ENCODE measurements around the gene NUP98.

The NUP98 gene

GRCh38 chr11:3840004-3840869 lies 42.9 kb upstream of the NUP98 start:
- H3K27ac ChIP-seq = peak overlapping the region; percentile 87
- TF ChIP-seq CTCF (conservative IDR thresholded peaks at IDR 0.05) = no peak

- no peak for TF ChIP-seq CTCF (conservative IDR thresholded peaks at IDR 0.05)
- H3K27ac ChIP-seq = no peak overlapping the region
Observed at GRCh38 chr11:3838504-3838903, 41.1 kb upstream of the NUP98 start.

GRCh38 chr11:3837793-3838192 lies 40.4 kb upstream of the NUP98 start:
- TF ChIP-seq CTCF (conservative IDR thresholded peaks at IDR 0.05) = no peak
- H3K27ac ChIP-seq = no peak overlapping the region

- no peak for TF ChIP-seq CTCF (conservative IDR thresholded peaks at IDR 0.05)
- H3K27ac ChIP-seq = no peak overlapping the region
Observed at GRCh38 chr11:3836903-3837302, 39.5 kb upstream of the NUP98 start.

- no peak overlapping the region for H3K27ac ChIP-seq
- TF ChIP-seq CTCF (conservative IDR thresholded peaks at IDR 0.05) = no peak
Observed at GRCh38 chr11:3835751-3836150, 38.4 kb upstream of the NUP98 start.

- TF ChIP-seq CTCF (conservative IDR thresholded peaks at IDR 0.05) = no peak
- no peak overlapping the region for H3K27ac ChIP-seq
Observed at GRCh38 chr11:3834664-3835461, 37.5 kb upstream of the NUP98 start.

- no peak for TF ChIP-seq CTCF (conservative IDR thresholded peaks at IDR 0.05)
- H3K27ac ChIP-seq = no peak overlapping the region
Observed at GRCh38 chr11:3834349-3834663, 37.0 kb upstream of the NUP98 start.
